ENCODE data around the gene LRP1B.

LRP1B gene

DNA sequence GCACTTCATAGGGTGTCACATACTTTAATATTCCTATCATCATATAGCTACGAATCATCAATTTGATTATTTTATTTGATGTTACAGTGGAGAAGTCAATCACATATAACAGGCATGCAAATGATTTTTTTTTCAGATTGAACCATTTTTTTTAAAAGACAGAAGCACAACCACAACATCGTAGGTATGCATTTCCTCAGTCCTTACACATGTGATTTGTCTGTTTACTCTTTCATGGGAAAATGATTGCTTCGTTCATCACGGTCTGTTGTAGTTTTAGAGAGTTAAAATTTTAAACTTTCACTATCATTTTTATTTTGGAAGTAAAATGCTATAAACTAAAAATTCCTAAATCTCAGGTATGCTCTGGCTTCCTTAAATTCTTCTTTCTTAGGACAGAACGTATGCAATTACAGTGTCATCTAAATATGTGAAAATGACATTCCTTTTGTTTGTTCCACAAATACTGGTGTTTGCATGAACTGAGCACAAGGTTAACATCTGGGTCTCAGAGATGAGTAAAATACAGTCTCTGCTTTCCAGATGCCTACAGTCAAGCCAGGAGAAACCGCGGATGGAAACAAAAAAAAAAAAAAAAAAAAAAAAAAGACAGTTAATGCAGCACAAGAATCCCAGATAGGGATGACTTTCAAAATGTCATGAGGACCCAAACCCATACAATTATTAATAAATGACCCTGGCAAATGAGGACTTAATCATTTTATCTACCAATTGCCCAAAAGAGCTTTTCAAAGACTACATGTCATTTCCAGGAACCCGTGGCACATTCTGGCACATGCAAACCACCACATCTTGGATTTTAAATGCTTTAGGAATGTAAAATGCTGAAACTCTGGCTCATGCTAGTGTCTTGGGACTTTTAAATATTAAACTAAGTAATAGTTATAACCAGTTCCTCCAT, 201.2 kb downstream of the LRP1B start:
- Histone ChIP-seq H4K20me1 (ENCODE audit: insufficient read depth) (no peaks in the 10 kb centered on the region), H3K9ac (no peak overlapping the region), H2AFZ (ENCODE audit: low read depth) (no peak overlapping the region), H3K36me3 (ENCODE audit: insufficient read depth) (no peaks in the 10 kb centered on the region), H3K4me1 (ENCODE audit: low read depth, poor library complexity, severe bottlenecking) (peaks cover 28% of the 10 kb centered on the region), H3K4me2 (no peak overlapping the region), H3K27ac (no peak overlapping the region), H3K27me3 (ENCODE audit: insufficient read depth, low read depth) (no peaks in the 10 kb centered on the region), H3K4me3 (IDR thresholded peaks at IDR 0.05; ENCODE audit: insufficient read depth, low read depth, low read length) (no peak overlapping the region), H3K79me2 (ENCODE audit: insufficient read depth, low read depth) (no peaks in the 10 kb centered on the region)
- TF ChIP-seq CTCF (conservative IDR thresholded peaks at IDR 0.05; ENCODE audit: low read depth, low read length): no peak

- no peak for TF ChIP-seq CTCF (conservative IDR thresholded peaks at IDR 0.05; ENCODE audit: low read depth, low read length)
- no peak overlapping the region for H2AFZ ChIP-seq (ENCODE audit: low read depth)
- no peaks in the 10 kb centered on the region for H4K20me1 ChIP-seq (ENCODE audit: insufficient read depth)
- H3K9ac ChIP-seq: no peak overlapping the region
- H3K4me1 ChIP-seq (ENCODE audit: low read depth, poor library complexity, severe bottlenecking): peaks cover 21% of the 10 kb centered on the region
- no peaks in the 10 kb centered on the region for H3K79me2 ChIP-seq (ENCODE audit: insufficient read depth, low read depth)
- H3K27me3 ChIP-seq (ENCODE audit: insufficient read depth, low read depth): no peaks in the 10 kb centered on the region
- no peak overlapping the region for H3K27ac ChIP-seq
- no peak overlapping the region for H3K4me2 ChIP-seq
- H3K4me3 ChIP-seq (IDR thresholded peaks at IDR 0.05; ENCODE audit: insufficient read depth, low read depth, low read length): no peak overlapping the region
- no peaks in the 10 kb centered on the region for H3K36me3 ChIP-seq (ENCODE audit: insufficient read depth)
Observed at GRCh38 chr2:141928476-141928875, 202.3 kb downstream of the LRP1B start.

GRCh38 chr2:141927536-141927935, 203.3 kb downstream of the LRP1B start:
- Histone ChIP-seq H3K4me2 (no peak overlapping the region), H2AFZ (ENCODE audit: low read depth) (no peak overlapping the region), H3K27ac (no peak overlapping the region), H3K79me2 (ENCODE audit: insufficient read depth, low read depth) (no peaks in the 10 kb centered on the region), H3K4me3 (IDR thresholded peaks at IDR 0.05; ENCODE audit: insufficient read depth, low read depth, low read length) (no peak overlapping the region), H4K20me1 (ENCODE audit: insufficient read depth) (no peaks in the 10 kb centered on the region), H3K4me1 (ENCODE audit: low read depth, poor library complexity, severe bottlenecking) (peaks cover 11% of the 10 kb centered on the region), H3K27me3 (ENCODE audit: insufficient read depth, low read depth) (no peaks in the 10 kb centered on the region), H3K9ac (no peak overlapping the region), H3K36me3 (ENCODE audit: insufficient read depth) (no peaks in the 10 kb centered on the region)
- no peak for TF ChIP-seq CTCF (conservative IDR thresholded peaks at IDR 0.05; ENCODE audit: low read depth, low read length)

DNA sequence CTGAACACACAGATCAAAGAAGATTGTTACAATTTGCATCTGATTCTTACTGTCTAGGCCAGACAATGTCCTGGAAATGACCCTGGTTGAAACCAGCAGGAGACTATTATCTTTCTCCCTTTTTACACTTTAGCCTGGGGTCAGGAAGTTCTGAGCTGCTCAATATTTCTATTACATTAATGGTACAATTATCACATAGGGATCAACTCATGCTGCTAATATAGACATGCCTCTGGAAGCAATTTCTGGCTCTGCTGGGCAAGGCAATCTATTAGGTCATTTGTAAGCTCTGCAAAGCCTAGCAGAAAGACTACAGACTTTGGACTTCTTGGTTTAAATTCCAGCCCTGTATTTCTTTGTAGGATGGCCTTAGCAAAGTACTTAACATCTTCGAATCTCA, 205.3 kb downstream of the LRP1B start:
- Histone ChIP-seq H3K9ac (no peak overlapping the region), H4K20me1 (ENCODE audit: insufficient read depth) (no peaks in the 10 kb centered on the region), H3K27me3 (ENCODE audit: insufficient read depth, low read depth) (no peaks in the 10 kb centered on the region), H3K36me3 (ENCODE audit: insufficient read depth) (no peaks in the 10 kb centered on the region), H3K79me2 (ENCODE audit: insufficient read depth, low read depth) (no peaks in the 10 kb centered on the region), H3K27ac (no peak overlapping the region), H3K4me2 (no peak overlapping the region), H2AFZ (ENCODE audit: low read depth) (no peak overlapping the region), H3K4me3 (IDR thresholded peaks at IDR 0.05; ENCODE audit: insufficient read depth, low read depth, low read length) (no peak overlapping the region), H3K4me1 (ENCODE audit: low read depth, poor library complexity, severe bottlenecking) (no peaks in the 10 kb centered on the region)
- no peak for TF ChIP-seq CTCF (conservative IDR thresholded peaks at IDR 0.05; ENCODE audit: low read depth, low read length)

All from KMS-11 (cell line).